ENCODE measurements around the gene SORCS2. TPM values are rescaled to one million over a fixed set of nuclear protein-coding genes. Genes with fewer than 3 reads are reported as not detected.
"Not testable (repeated sequence)": the region's sequence is repeated elsewhere in the genome, so short reads cannot be mapped to it uniquely, and the experiment has no call there.

Gene SORCS2
- total RNA-seq, 1 donor from 2014 or later = not detected

- Mint-ChIP-seq H3K4me1 (no peaks in the 10 kb centered on the region), H3K36me3 (ENCODE audit: low read depth) (no peaks in the 10 kb centered on the region), H3K27ac (no peak overlapping the region), H3K4me3 (no peak overlapping the region), H3K27me3 (peaks cover 10% of the 10 kb centered on the region), H3K9me3 (peaks cover 4% of the 10 kb centered on the region)
- POLR2A ChIA-PET = no interaction called here
- no peak for DNase-seq
- TF ChIP-seq CTCF (IDR thresholded peaks at IDR 0.05) = no peak
- intact Hi-C loops (cut with micrococcal nuclease) = no loop called here
- CTCF ChIA-PET = no interaction called here
- no peak for ATAC-seq (ENCODE audit: low read depth)
Measured at GRCh38 chr4:7210824-7211223, 18.5 kb downstream of the SORCS2 start.

- Mint-ChIP-seq H3K27me3 (peaks cover 10% of the 10 kb centered on the region), H3K27ac (no peak overlapping the region), H3K36me3 (ENCODE audit: low read depth) (no peaks in the 10 kb centered on the region), H3K4me1 (no peaks in the 10 kb centered on the region), H3K4me3 (no peak overlapping the region), H3K9me3 (peaks cover 4% of the 10 kb centered on the region)
- ATAC-seq (ENCODE audit: low read depth) = no peak
- POLR2A ChIA-PET = no interaction called here
- TF ChIP-seq CTCF (IDR thresholded peaks at IDR 0.05) = no peak
- DNase-seq = no peak
- intact Hi-C loops (cut with micrococcal nuclease) = no loop called here
- CTCF ChIA-PET = no interaction called here
Measured at GRCh38 chr4:7212101-7212674, 19.9 kb downstream of the SORCS2 start.

GRCh38 chr4:7212921-7213320, 20.6 kb downstream of the SORCS2 start:
- CTCF ChIA-PET = no interaction called here
- Mint-ChIP-seq H3K4me1 (no peaks in the 10 kb centered on the region), H3K27ac (no peak overlapping the region), H3K27me3 (peaks cover 11% of the 10 kb centered on the region), H3K36me3 (ENCODE audit: low read depth) (no peaks in the 10 kb centered on the region), H3K4me3 (no peak overlapping the region), H3K9me3 (peaks cover 4% of the 10 kb centered on the region)
- TF ChIP-seq CTCF (IDR thresholded peaks at IDR 0.05) = no peak
- DNase-seq (no peak), ATAC-seq (ENCODE audit: low read depth) (no peak)
- POLR2A ChIA-PET = no interaction called here
- intact Hi-C loops (cut with micrococcal nuclease) = no loop called here

GRCh38 chr4:7213807-7214206, 21.5 kb downstream of the SORCS2 start:
- Mint-ChIP-seq H3K9me3 (peaks cover 4% of the 10 kb centered on the region), H3K27ac (no peak overlapping the region), H3K4me3 (no peak overlapping the region), H3K36me3 (ENCODE audit: low read depth) (no peaks in the 10 kb centered on the region), H3K27me3 (peaks cover 11% of the 10 kb centered on the region), H3K4me1 (no peaks in the 10 kb centered on the region)
- no peak for DNase-seq
- no peak for ATAC-seq (ENCODE audit: low read depth)
- ChIA-PET POLR2A (no interaction called here), CTCF (no interaction called here)
- TF ChIP-seq CTCF (IDR thresholded peaks at IDR 0.05) = no peak
- intact Hi-C loops (cut with micrococcal nuclease) = no loop called here

GRCh38 chr4:7214359-7214758, 22.0 kb downstream of the SORCS2 start:
- intact Hi-C loops (cut with micrococcal nuclease) = no loop called here
- no peak for DNase-seq
- ChIA-PET POLR2A (no interaction called here), CTCF (no interaction called here)
- H3K4me3 Mint-ChIP-seq = no peak overlapping the region
- H3K9me3 Mint-ChIP-seq = peaks cover 4% of the 10 kb centered on the region
- no peak overlapping the region for H3K27ac Mint-ChIP-seq
- peaks cover 7% of the 10 kb centered on the region for H3K27me3 Mint-ChIP-seq
- ATAC-seq (ENCODE audit: low read depth) = no peak
- H3K4me1 Mint-ChIP-seq = no peaks in the 10 kb centered on the region
- no peaks in the 10 kb centered on the region for H3K36me3 Mint-ChIP-seq (ENCODE audit: low read depth)
- no peak for TF ChIP-seq CTCF (IDR thresholded peaks at IDR 0.05)

GRCh38 chr4:7215187-7215586, 22.8 kb downstream of the SORCS2 start:
- H3K4me1 Mint-ChIP-seq; H3K9me3 Mint-ChIP-seq; ATAC-seq (ENCODE audit: low read depth); DNase-seq; CTCF ChIA-PET; H3K27ac Mint-ChIP-seq; H3K27me3 Mint-ChIP-seq; H3K36me3 Mint-ChIP-seq (ENCODE audit: low read depth); intact Hi-C loops (cut with micrococcal nuclease); H3K4me3 Mint-ChIP-seq; POLR2A ChIA-PET: not testable (repeated sequence)

All from activated B cell treated with CpG ODN at 0.5 μM for 24 hours (primary cell).